ENCODE measurements around the gene TMEM43. TPM values are rescaled to one million over a fixed set of nuclear protein-coding genes. Genes with fewer than 3 reads are reported as not detected.

TMEM43 gene
- total and polyA plus RNA-seq, 4 donors = 44.3 to 104 (median 74.5) TPM

DNA sequence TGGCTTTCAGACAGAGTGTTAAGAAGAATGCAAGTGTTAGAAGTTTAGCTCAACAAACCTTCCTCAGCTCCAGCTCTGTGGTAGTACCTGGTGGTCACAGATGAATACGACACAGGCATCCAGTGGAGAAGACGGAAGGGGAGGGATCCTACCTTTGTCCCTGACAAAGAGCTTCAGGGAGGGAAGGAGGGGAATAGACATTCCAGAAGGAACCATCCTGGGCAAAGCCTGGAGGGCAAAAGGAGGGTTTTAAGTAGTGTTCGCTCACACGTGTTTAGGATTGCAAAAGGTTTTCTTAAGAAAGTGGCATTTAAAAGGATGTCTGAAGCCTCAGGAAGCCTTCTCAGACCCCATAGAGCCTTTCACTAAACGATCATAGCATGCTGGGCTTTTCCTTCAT, 3.0 kb upstream of the TMEM43 start:
- Histone ChIP-seq H3K27ac (ENCODE audit: low read depth in 1 of 2, low read length in 1 of 2) (no peak overlapping the region), H3K36me3 (ENCODE audit: control insufficient read depth in 4 of 4, insufficient read depth in 4 of 4, low read length in 4 of 4) (peaks cover 0 to 9% (median under 1%) of the 10 kb centered on the region in 4 donors), H3K27me3 (ENCODE audit: control insufficient read depth in 3 of 3, insufficient read depth in 3 of 3, low read length in 2 of 3) (no peaks in the 10 kb centered on the region), H3K9me3 (ENCODE audit: control insufficient read depth in 4 of 4, insufficient read depth in 3 of 4, low read length in 3 of 4) (no peaks in the 10 kb centered on the region), H3K9ac (ENCODE audit: insufficient read depth in 1 of 2, low read length in 2 of 2) (no peak overlapping the region), H3K4me3 (no peak overlapping the region), H3K4me1 (ENCODE audit: control insufficient read depth in 5 of 5, insufficient read depth in 5 of 5, low read length in 5 of 5) (peaks cover 5 to 38% (median 21%) of the 10 kb centered on the region in 5 donors)
- no peak for ATAC-seq (ENCODE audit: insufficient read depth, low FRiP score)
- TF ChIP-seq, protein P1, sequence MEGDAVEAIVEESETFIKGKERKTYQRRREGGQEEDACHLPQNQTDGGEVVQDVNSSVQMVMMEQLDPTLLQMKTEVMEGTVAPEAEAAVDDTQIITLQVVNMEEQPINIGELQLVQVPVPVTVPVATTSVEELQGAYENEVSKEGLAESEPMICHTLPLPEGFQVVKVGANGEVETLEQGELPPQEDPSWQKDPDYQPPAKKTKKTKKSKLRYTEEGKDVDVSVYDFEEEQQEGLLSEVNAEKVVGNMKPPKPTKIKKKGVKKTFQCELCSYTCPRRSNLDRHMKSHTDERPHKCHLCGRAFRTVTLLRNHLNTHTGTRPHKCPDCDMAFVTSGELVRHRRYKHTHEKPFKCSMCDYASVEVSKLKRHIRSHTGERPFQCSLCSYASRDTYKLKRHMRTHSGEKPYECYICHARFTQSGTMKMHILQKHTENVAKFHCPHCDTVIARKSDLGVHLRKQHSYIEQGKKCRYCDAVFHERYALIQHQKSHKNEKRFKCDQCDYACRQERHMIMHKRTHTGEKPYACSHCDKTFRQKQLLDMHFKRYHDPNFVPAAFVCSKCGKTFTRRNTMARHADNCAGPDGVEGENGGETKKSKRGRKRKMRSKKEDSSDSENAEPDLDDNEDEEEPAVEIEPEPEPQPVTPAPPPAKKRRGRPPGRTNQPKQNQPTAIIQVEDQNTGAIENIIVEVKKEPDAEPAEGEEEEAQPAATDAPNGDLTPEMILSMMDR (IDR thresholded peaks at IDR 0.05; ENCODE audit: control extremely low read depth, extremely low read depth) = no peak
- WGBS, 2 donors = 90 to 93% methylated on average over 5 of the region's 5 CpGs
- no peak for DNase-seq

DNA sequence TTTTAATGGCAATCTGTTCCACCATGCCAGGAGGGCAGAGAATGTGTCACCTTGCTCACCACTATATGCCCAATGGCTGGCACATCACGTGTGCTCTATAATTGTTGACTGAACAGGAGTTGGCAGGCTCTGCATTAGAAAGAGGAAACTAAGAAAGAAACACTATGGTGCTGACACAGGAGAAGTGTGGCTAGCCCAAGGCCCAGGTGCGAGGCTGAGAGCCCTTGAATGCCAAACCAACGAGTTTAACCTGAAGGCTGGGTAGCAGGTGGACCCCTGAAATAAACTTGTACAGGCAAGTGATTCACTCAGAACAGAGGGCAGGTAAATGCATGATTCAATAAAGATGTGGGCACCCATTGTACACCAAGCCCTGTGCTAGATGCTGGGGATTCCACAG, 2.6 kb upstream of the TMEM43 start:
- Histone ChIP-seq H3K27me3 (ENCODE audit: control insufficient read depth in 3 of 3, insufficient read depth in 3 of 3, low read length in 2 of 3) (no peaks in the 10 kb centered on the region), H3K4me3 (no peak overlapping the region), H3K4me1 (ENCODE audit: control insufficient read depth in 5 of 5, insufficient read depth in 5 of 5, low read length in 5 of 5) (peaks cover 7 to 42% (median 24%) of the 10 kb centered on the region in 5 donors), H3K9ac (ENCODE audit: insufficient read depth in 1 of 2, low read length in 2 of 2) (no peak overlapping the region), H3K27ac (ENCODE audit: low read depth in 1 of 2, low read length in 1 of 2) (no peak overlapping the region), H3K9me3 (ENCODE audit: control insufficient read depth in 4 of 4, insufficient read depth in 3 of 4, low read length in 3 of 4) (no peaks in the 10 kb centered on the region), H3K36me3 (ENCODE audit: control insufficient read depth in 4 of 4, insufficient read depth in 4 of 4, low read length in 4 of 4) (peaks cover 0 to 9% (median under 1%) of the 10 kb centered on the region in 4 donors)
- DNase-seq (no peak), ATAC-seq (ENCODE audit: insufficient read depth, low FRiP score) (no peak)
- TF ChIP-seq, protein P1 (IDR thresholded peaks at IDR 0.05; ENCODE audit: control extremely low read depth, extremely low read depth) = no peak
- 73 to 87% methylated on average over 3 of the region's 3 CpGs for WGBS, 2 donors

DNA sequence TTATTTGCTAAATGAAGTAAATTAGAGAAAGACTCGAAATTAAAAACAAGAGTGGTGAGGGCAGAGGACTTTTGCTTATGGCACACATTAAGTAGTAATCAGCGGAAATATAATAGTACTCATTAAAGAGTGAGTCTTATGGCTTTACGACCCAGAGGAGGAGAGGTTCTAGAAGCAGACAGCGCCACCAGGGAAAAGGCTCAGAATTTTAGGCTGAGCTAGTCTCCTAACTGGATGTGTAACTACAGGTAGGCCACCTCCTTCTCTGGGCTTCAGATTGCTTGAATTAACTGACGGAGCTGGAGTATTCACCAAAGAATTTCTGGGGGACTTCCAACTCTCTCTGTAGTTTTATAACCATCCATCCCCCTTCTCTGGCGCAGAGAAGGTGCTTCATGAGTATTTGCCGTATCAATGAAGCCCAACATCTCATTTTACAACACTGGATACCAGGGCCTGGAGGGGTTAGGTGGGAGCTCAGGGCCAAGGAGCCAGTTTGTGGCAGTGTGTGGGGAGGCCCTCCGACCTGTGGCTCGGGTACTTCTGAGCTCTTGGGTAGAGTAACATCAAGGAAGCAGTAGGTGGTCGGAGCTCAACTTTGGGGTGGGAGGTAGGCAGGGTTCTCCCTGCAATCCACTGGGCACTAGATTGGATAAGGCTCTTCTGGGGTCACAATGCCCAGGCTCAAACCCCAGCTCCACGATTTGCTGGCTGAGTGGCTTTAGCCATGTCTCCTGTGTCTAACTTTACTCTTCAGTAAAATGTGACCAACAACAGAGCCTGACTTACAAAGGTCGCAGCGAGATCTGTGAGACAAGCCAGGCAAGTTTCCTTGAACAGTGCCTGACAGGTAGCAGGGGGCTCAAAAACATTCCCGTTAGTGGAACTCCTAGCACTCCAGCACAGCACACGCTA, 1.3 kb upstream of the TMEM43 start:
- TF ChIP-seq, protein P1 (IDR thresholded peaks at IDR 0.05; ENCODE audit: control extremely low read depth, extremely low read depth) = no peak
- Histone ChIP-seq H3K27me3 (ENCODE audit: control insufficient read depth in 3 of 3, insufficient read depth in 3 of 3, low read length in 2 of 3) (no peaks in the 10 kb centered on the region), H3K4me1 (ENCODE audit: control insufficient read depth in 5 of 5, insufficient read depth in 5 of 5, low read length in 5 of 5) (peaks cover 7 to 36% (median 21%) of the 10 kb centered on the region in 5 donors), H3K27ac (ENCODE audit: low read depth in 1 of 2, low read length in 1 of 2) (peak overlapping the region; percentile 90 to 91), H3K36me3 (ENCODE audit: control insufficient read depth in 4 of 4, insufficient read depth in 4 of 4, low read length in 4 of 4) (peaks cover 0 to 17% (median 4%) of the 10 kb centered on the region in 4 donors), H3K4me3 (peak overlapping the region; percentile 78), H3K9me3 (ENCODE audit: control insufficient read depth in 4 of 4, insufficient read depth in 3 of 4, low read length in 3 of 4) (no peaks in the 10 kb centered on the region), H3K9ac (ENCODE audit: insufficient read depth in 1 of 2, low read length in 2 of 2) (peak overlapping the region; percentile 53 to 67)
- no peak for DNase-seq
- 51 to 60% methylated on average over 15 of the region's 15 CpGs for WGBS, 2 donors
- no peak for ATAC-seq (ENCODE audit: insufficient read depth, low FRiP score)

Measured in lung (tissue), 12 donors.